Activated naive CD4-positive, alpha-beta T cell treated with anti-CD3 and anti-CD28 coated beads for 36 hours (primary cell): Measurements from ENCODE around the gene GNB1. TPM values are rescaled to one million over a fixed set of nuclear protein-coding genes. Genes with fewer than 3 reads are reported as not detected.

Source experiments
- total RNA-seq, 2 experiments: library from RNA; stranded (reverse); gene quantifications; one replicate each; pipeline ENCODE4 v1.2.3, GENCODE V29; 2021

Gene GNB1
- total RNA-seq, 2 experiments from 2014 or later: 326 to 351 TPM

Other genes starting within 250 kb of the GNB1 start
- 10 to 100 TPM; 33.7 to 34.4 TPM for gene CDK11B, start 232.1 kb downstream of the GNB1 start, total RNA-seq
- gene SLC35E2B, start 198.3 kb downstream of the GNB1 start, total RNA-seq: 10 to 100 TPM; 21.9 to 25.6 TPM
- 10 to 100 TPM; 58.0 to 60.3 TPM for gene CDK11A, start 166.7 kb downstream of the GNB1 start, total RNA-seq
- gene NADK, start 112.6 kb downstream of the GNB1 start, total RNA-seq: 10 to 100 TPM; 42.1 to 43.6 TPM
- under 1 TPM; 0.41 to 0.86 TPM for gene CALML6, start 24.2 kb upstream of the GNB1 start, total RNA-seq
- gene TMEM52, start 28.2 kb upstream of the GNB1 start, total RNA-seq: under 1 TPM in 1 of 2 experiments, not detected in 1; 0.99 TPM
- not detected for gene CFAP74, start 112.7 kb upstream of the GNB1 start, total RNA-seq
- gene GABRD, start 128.3 kb upstream of the GNB1 start, total RNA-seq: not detected
- 1 to 10 TPM; 6.8 to 7.0 TPM for gene PRKCZ, start 159.3 kb upstream of the GNB1 start, total RNA-seq